Endothelial cell of umbilical vein (primary cell): ENCODE results near the gene ERGIC1. TPM values are rescaled to one million over a fixed set of nuclear protein-coding genes. Genes with fewer than 3 reads are reported as not detected.

Source experiments
- BruUV-seq: library from RNA; stranded (reverse); fragments of 400-500 nt; replicated peaks from 2 replicates; lab custom pipeline; 2021; lab: Mats Ljungman, UMichigan
- CTCF ChIA-PET: fragments of 300-600, 350-600 bp; sonication (Branson Sonifier 250); formaldehyde crosslinking; loops from one replicate; lab custom pipeline; 2021; ENCODE audit warnings: antibody characterized with exemption, inconsistent platforms; lab: Charles Lee
- POLR2A ChIA-PET: fragments of 300-600, 350-600 bp; sonication (Branson Sonifier 250); formaldehyde crosslinking; loops from one replicate; lab custom pipeline; 2021; ENCODE audit warnings: antibody characterized with exemption, inconsistent platforms; lab: Charles Lee
- DNase-seq: peaks from one replicate; pipeline ENCODE4 v3.0.0-alpha.2; 2011; ENCODE audit warnings: low read depth, low spot score
- FAIRE-seq: peaks from 2 replicates; lab custom pipeline; 2011; peaks lifted over from hg19 to GRCh38; lab: Jason Lieb, UNC
- H2AFZ ChIP-seq: 2 replicates; pipeline ENCODE4 v1.6.0; 2012; ENCODE audit warnings: low read depth, low read length, control low read depth, inconsistent platforms
- H3K27ac ChIP-seq: 2 replicates; pipeline ENCODE4 v1.5.1; 2011; ENCODE audit warnings: low read depth, mild to moderate bottlenecking, control low read depth, low read length, moderate library complexity; ENCODE audit not compliant: insufficient read depth
- H3K27me3 ChIP-seq, 2 experiments: 2 replicates each; pipeline versions ENCODE4 v1.6.0 to v1.6.1; 2011; ENCODE audit warnings: low read length in 2 of 2, mixed read lengths in 1 of 2; ENCODE audit not compliant: control insufficient read depth in 2 of 2, insufficient read depth in 2 of 2
- H3K36me3 ChIP-seq, 2 experiments: 2 replicates in 1 of 2; 3 replicates in 1 of 2; pipeline ENCODE4 v1.5.1; 2011; ENCODE audit warnings: low read length in 2 of 2, mild to moderate bottlenecking in 1 of 2, moderate library complexity in 1 of 2; ENCODE audit not compliant: control insufficient read depth in 2 of 2, insufficient read depth in 2 of 2; ENCODE audit errors: extremely low read depth in 1 of 2
- H3K4me1 ChIP-seq: 3 replicates; pipeline ENCODE4 v1.5.1; 2011; ENCODE audit warnings: mild to moderate bottlenecking, low read length; ENCODE audit not compliant: control insufficient read depth, insufficient read depth; ENCODE audit errors: extremely low read depth
- H3K4me2 ChIP-seq: 2 replicates; pipeline ENCODE4 v1.6.1; 2011; ENCODE audit warnings: low read length, control low read depth, mixed read lengths; ENCODE audit not compliant: insufficient read depth
- H3K4me3 ChIP-seq, 3 experiments: fragments of 200-600 bp in 1 of 3; sonication (generic), shearing (Covaris generic) in 1 of 3; replicated peaks in 1 of 3; 2 replicates each; pipeline ENCODE4 v1.5.1; 2011 to 2016; ENCODE audit warnings: control low read depth in 3 of 3, low read length in 3 of 3, mild to moderate bottlenecking in 2 of 3, inconsistent platforms in 1 of 3, low read depth in 1 of 3, moderate library complexity in 1 of 3; ENCODE audit not compliant: insufficient read depth in 1 of 3
- H3K79me2 ChIP-seq: 2 replicates; pipeline ENCODE4 v1.6.0; 2012; ENCODE audit warnings: low read length, inconsistent platforms; ENCODE audit not compliant: control insufficient read depth, insufficient read depth
- H3K9ac ChIP-seq: replicated peaks from 2 replicates; pipeline ENCODE3; 2011; ENCODE audit warnings: low read length, control low read depth; ENCODE audit not compliant: insufficient read depth; ENCODE audit errors: extremely low read depth
- H3K9me1 ChIP-seq: replicated peaks from 3 replicates; pipeline ENCODE4 v1.6.0; 2011; ENCODE audit warnings: mild to moderate bottlenecking, low read length; ENCODE audit not compliant: control insufficient read depth, insufficient read depth; ENCODE audit errors: extremely low read depth
- H3K9me3 ChIP-seq: replicated peaks from 2 replicates; pipeline ENCODE4 v1.5.1; 2012; ENCODE audit warnings: low read length, inconsistent platforms; ENCODE audit not compliant: control insufficient read depth, insufficient read depth
- H4K20me1 ChIP-seq: replicated peaks from 2 replicates; pipeline ENCODE3; 2011; ENCODE audit warnings: mild to moderate bottlenecking, low read length; ENCODE audit not compliant: control insufficient read depth, insufficient read depth; ENCODE audit errors: extremely low read depth
- CTCF ChIP-seq, 2 donors: IDR thresholded peaks; 1 replicate in 1 of 2; 2 replicates in 1 of 2; pipeline ENCODE4 v1.5.1; 2011; ENCODE audit warnings: low read length in 2 of 2, mild to moderate bottlenecking in 2 of 2, moderate library complexity in 2 of 2, control low read depth in 1 of 2, inconsistent platforms in 1 of 2, low read depth in 1 of 2; ENCODE audit not compliant: insufficient read depth in 1 of 2; ENCODE audit errors: extremely low read depth in 1 of 2
- EZH2 ChIP-seq: IDR thresholded peaks from 2 replicates; pipeline ENCODE4 v1.6.1; 2012; ENCODE audit warnings: borderline replicate concordance, low read depth, mild to moderate bottlenecking, moderate library complexity, low read length, inconsistent platforms; ENCODE audit not compliant: severe bottlenecking
- FOS ChIP-seq: IDR thresholded peaks from 2 replicates; pipeline ENCODE4 v1.6.1; 2011; ENCODE audit warnings: mild to moderate bottlenecking, low read length, moderate library complexity, borderline replicate concordance; ENCODE audit not compliant: insufficient read depth
- GATA2 ChIP-seq: IDR thresholded peaks from 2 replicates; pipeline ENCODE4 v1.7.0; 2011; ENCODE audit warnings: low read depth, mild to moderate bottlenecking, moderate library complexity, mixed read lengths, low read length; ENCODE audit not compliant: insufficient read length, insufficient read depth
- JUN ChIP-seq: IDR thresholded peaks from 2 replicates; pipeline ENCODE4 v1.6.1; 2011; ENCODE audit warnings: borderline replicate concordance, low read depth; ENCODE audit not compliant: insufficient read length, insufficient read depth
- MAX ChIP-seq: IDR thresholded peaks from 2 replicates; pipeline ENCODE4 v1.6.1; 2011; ENCODE audit not compliant: insufficient read depth, insufficient read length
- MYC ChIP-seq: IDR thresholded peaks from one replicate; pipeline ENCODE4 v1.6.1; 2011; ENCODE audit warnings: mild to moderate bottlenecking, low read depth, low read length
- POLR2A ChIP-seq: IDR thresholded peaks from 2 replicates; pipeline ENCODE4 v1.6.1; 2012; ENCODE audit warnings: low read depth, mild to moderate bottlenecking, control low read depth, low read length
- POLR2AphosphoS5 ChIP-seq: IDR thresholded peaks from 2 replicates; pipeline ENCODE4 v1.6.1; 2012; ENCODE audit warnings: low read depth, mild to moderate bottlenecking, control low read depth, low read length, moderate library complexity; ENCODE audit not compliant: insufficient read depth
- dilution Hi-C: fragments of 300-500 bp; cut with MboI; formaldehyde crosslinking; loops from one replicate; pipeline ENCODE4 v1.15.0; 2019; ENCODE audit warnings: low sequenced_read_pairs; ENCODE audit not compliant: extremely low pct_ligation_motif_present
- intact Hi-C: fragments of 100-400 bp; cut with micrococcal nuclease; formaldehyde crosslinking; loops from one replicate; pipeline ENCODE4 v1.10.0; 2022
- polyA plus RNA-seq, 4 experiments: library from polyadenylated mRNA; depleted of rRNA in 3 of 4; stranded (reverse) in 3 of 4; unstranded in 1 of 4; fragments of >200 nt; gene quantifications; 2 replicates each; pipeline versions ENCODE4 v1.2.1 to v1.2.3, GENCODE V29; 2011 to 2012; ENCODE audit warnings: missing spikeins in 1 of 4
- total RNA-seq: library from RNA; stranded (reverse); gene quantifications from 2 replicates; pipeline ENCODE4 v1.2.3, GENCODE V29; 2021

The ERGIC1 gene
- total and polyA plus RNA-seq, 2 donors (not counting 3 experiments of a cell fraction or from before 2014, with no cell fraction given): 105 to 109 TPM

- BruUV-seq: no TSS peak
- TF ChIP-seq CTCF (IDR thresholded peaks at IDR 0.05; ENCODE audit: extremely low read depth in 1 of 2, insufficient read depth in 1 of 2, low read depth in 1 of 2, low read length in 2 of 2) (no peak), POLR2A (no peak), MAX (no peak), POLR2AphosphoS5 (no peak), JUN (no peak), GATA2 (no peak), MYC (no peak), FOS (no peak), EZH2 (no peak)
- ChIA-PET CTCF (interaction anchor here (0.9 to 2.4 kb wide), 6 partner anchors 25 to 192 kb away, joined by 4 to 13 read pairs (median 6); no protein-coding TSS in a partner anchor), POLR2A (interaction anchor here (1.7 kb wide), 1 partner anchor 135 kb away, joined by 6 read pairs; the partner anchor contains the start of gene DUSP1)
- FAIRE-seq (no peak), DNase-seq (no peak)
- Histone ChIP-seq H3K27ac (no peak overlapping the region), H3K27me3 (no peaks in the 10 kb centered on the region), H3K79me2 (no peaks in the 10 kb centered on the region), H2AFZ (no peak overlapping the region), H3K9me3 (no peaks in the 10 kb centered on the region), H3K9ac (no peak overlapping the region), H3K4me2 (no peak overlapping the region), H3K36me3 (peaks cover 0 to 2% of the 10 kb centered on the region in 2 experiments), H3K9me1 (no peaks in the 10 kb centered on the region), H3K4me3 (no peak overlapping the region), H3K4me1 (peaks cover 28% of the 10 kb centered on the region), H4K20me1 (no peaks in the 10 kb centered on the region)
- dilution Hi-C loops: no loop called here
- intact Hi-C loops: no loop called here
Measured at GRCh38 chr5:172906436-172906835, 72.4 kb downstream of the ERGIC1 start.
